Measurements from ENCODE around the gene INTS3.

DNA sequence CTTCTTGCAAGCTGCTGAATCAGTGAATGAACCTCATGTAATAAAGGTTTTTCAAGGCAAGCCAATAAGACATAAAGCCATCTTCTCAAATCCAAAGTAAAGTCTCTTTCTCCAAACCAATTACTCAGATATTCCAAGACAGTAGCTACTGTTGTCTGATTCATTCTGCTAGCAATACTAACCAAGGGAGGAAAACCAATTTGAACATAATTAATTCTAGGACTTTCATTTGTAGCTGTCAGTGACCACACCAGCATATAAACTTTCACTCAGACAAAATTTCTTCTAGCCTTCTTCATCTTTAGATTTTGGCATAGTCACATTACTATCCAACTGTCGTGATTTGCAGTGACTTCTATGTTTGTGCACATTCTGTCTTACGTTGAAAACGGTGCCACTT lies 10.5 kb upstream of the INTS3 start:
- no peak for TF ChIP-seq RFX5 (IDR thresholded peaks at IDR 0.05; ENCODE audit: low read depth, low read length)
- no peak for TF ChIP-seq SMARCC2 (IDR thresholded peaks at IDR 0.05; ENCODE audit: low read depth)
- TF ChIP-seq RBM15 (IDR thresholded peaks at IDR 0.05; ENCODE audit: insufficient read depth, low read length) = no peak
- TF ChIP-seq GABPA (tag; conservative IDR thresholded peaks at IDR 0.05; ENCODE audit: low read depth) = no peak
- TF ChIP-seq POLR2A (conservative IDR thresholded peaks at IDR 0.05) = no peak
- TF ChIP-seq, protein P1, sequence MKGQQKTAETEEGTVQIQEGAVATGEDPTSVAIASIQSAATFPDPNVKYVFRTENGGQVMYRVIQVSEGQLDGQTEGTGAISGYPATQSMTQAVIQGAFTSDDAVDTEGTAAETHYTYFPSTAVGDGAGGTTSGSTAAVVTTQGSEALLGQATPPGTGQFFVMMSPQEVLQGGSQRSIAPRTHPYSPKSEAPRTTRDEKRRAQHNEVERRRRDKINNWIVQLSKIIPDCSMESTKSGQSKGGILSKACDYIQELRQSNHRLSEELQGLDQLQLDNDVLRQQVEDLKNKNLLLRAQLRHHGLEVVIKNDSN (CRISPR knock-in tag; IDR thresholded peaks at IDR 0.05) = no peak
- TF ChIP-seq TCF7 (IDR thresholded peaks at IDR 0.05; ENCODE audit: borderline replicate concordance) = no peak
- TF ChIP-seq HNRNPUL1 (IDR thresholded peaks at IDR 0.05; ENCODE audit: low read length) = no peak
- TF ChIP-seq ATF7 (IDR thresholded peaks at IDR 0.05) = no peak
- no peak for TF ChIP-seq EZH2 (IDR thresholded peaks at IDR 0.05; ENCODE audit: borderline replicate concordance, low read depth, low read length)
- TF ChIP-seq, protein P2, sequence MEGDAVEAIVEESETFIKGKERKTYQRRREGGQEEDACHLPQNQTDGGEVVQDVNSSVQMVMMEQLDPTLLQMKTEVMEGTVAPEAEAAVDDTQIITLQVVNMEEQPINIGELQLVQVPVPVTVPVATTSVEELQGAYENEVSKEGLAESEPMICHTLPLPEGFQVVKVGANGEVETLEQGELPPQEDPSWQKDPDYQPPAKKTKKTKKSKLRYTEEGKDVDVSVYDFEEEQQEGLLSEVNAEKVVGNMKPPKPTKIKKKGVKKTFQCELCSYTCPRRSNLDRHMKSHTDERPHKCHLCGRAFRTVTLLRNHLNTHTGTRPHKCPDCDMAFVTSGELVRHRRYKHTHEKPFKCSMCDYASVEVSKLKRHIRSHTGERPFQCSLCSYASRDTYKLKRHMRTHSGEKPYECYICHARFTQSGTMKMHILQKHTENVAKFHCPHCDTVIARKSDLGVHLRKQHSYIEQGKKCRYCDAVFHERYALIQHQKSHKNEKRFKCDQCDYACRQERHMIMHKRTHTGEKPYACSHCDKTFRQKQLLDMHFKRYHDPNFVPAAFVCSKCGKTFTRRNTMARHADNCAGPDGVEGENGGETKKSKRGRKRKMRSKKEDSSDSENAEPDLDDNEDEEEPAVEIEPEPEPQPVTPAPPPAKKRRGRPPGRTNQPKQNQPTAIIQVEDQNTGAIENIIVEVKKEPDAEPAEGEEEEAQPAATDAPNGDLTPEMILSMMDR (IDR thresholded peaks at IDR 0.05 in 2 of 3, conservative IDR thresholded peaks at IDR 0.05 in 1 of 3; ENCODE audit: insufficient read depth in 2 of 3, low read depth in 1 of 3, low read length in 3 of 3) = no peak
- TF ChIP-seq NBN (IDR thresholded peaks at IDR 0.05; ENCODE audit: low read depth) = no peak
- no peak for TF ChIP-seq HNRNPLL (IDR thresholded peaks at IDR 0.05; ENCODE audit: low read depth, low read length, poor library complexity, severe bottlenecking)
- TF ChIP-seq CBX1 (IDR thresholded peaks at IDR 0.05; ENCODE audit: low read depth) = no peak

Measured in K562 (cell line).